Measurements from ENCODE around the gene CPNE9. TPM values are rescaled to one million over a fixed set of nuclear protein-coding genes. Genes with fewer than 3 reads are reported as not detected.

CPNE9 gene
- total RNA-seq, 1 experiment from 2014 or later, result 3.5 TPM

GRCh38 chr3:9691636-9692035 is 12.0 kb upstream of the CPNE9 start:
- Histone ChIP-seq H3K79me2 (ENCODE audit: insufficient read depth, low read length) (no peaks in the 10 kb centered on the region), H3K27me3 (ENCODE audit: insufficient read depth, low read length) (no peaks in the 10 kb centered on the region), H3K56ac (ENCODE audit: insufficient read length, low read depth, low read length) (no peak overlapping the region), H4K91ac (ENCODE audit: insufficient read length, low read depth, low read length) (no peak overlapping the region), H3K27ac (ENCODE audit: insufficient read length, low read depth, low read length) (no peak overlapping the region), H2AFZ (ENCODE audit: low read length) (no peak overlapping the region), H3K4me1 (ENCODE audit: insufficient read depth, low read length) (no peaks in the 10 kb centered on the region), H2BK5ac (ENCODE audit: insufficient read length, low read length) (no peak overlapping the region), H3T11ph (ENCODE audit: low read length) (no peak overlapping the region), H4K20me1 (ENCODE audit: control insufficient read depth, insufficient read depth, insufficient read length) (no peaks in the 10 kb centered on the region), H2BK120ac (ENCODE audit: low read depth, low read length, poor library complexity, severe bottlenecking) (no peak overlapping the region), H3K79me1 (ENCODE audit: insufficient read depth, low read depth, low read length, poor library complexity, severe bottlenecking) (no peaks in the 10 kb centered on the region), H2BK12ac (ENCODE audit: insufficient read length, low read depth, low read length) (no peak overlapping the region), H3K23me2 (ENCODE audit: insufficient read length, low read depth, low read length, poor library complexity, severe bottlenecking) (no peaks in the 10 kb centered on the region), H2BK15ac (ENCODE audit: low read depth, low read length) (no peak overlapping the region), H3K9me3 (ENCODE audit: control insufficient read depth, low read depth, low read length) (no peaks in the 10 kb centered on the region), H2AK5ac (ENCODE audit: insufficient read length, low read length) (no peak overlapping the region), H3K18ac (ENCODE audit: insufficient read length, low read depth, low read length) (no peak overlapping the region), H3K14ac (ENCODE audit: insufficient read depth, low read length) (no peak overlapping the region), H3K9ac (ENCODE audit: extremely low read depth, insufficient read length, low read length) (no peak overlapping the region), H4K5ac (ENCODE audit: insufficient read length, low read depth, low read length) (no peak overlapping the region), H3K23ac (ENCODE audit: insufficient read length, low read depth, low read length) (no peak overlapping the region), H3K4me2 (ENCODE audit: insufficient read depth, insufficient read length, low read length) (no peak overlapping the region), H2BK20ac (ENCODE audit: low read depth, low read length, poor library complexity, severe bottlenecking) (no peak overlapping the region), H3K4ac (ENCODE audit: low read depth, low read length) (no peak overlapping the region), H4K8ac (replicated peaks; ENCODE audit: insufficient read length, low read depth, low read length) (no peak overlapping the region)
- Mint-ChIP-seq H3K4me1 (no peaks in the 10 kb centered on the region; a peak in 1 of 4 replicates), H3K4me3 (no peak overlapping the region), H3K27ac (no peak overlapping the region), H3K9me3 (no peaks in the 10 kb centered on the region), H3K36me3 (ENCODE audit: insufficient read depth in 1 of 3, low read depth in 3 of 3) (peaks cover 5 to 49% (median 20%) of the 10 kb centered on the region in 3 experiments; a peak in 6 of 7 replicates), H3K27me3 (ENCODE audit: low read depth) (no peaks in the 10 kb centered on the region; the same call in 1 of the 2 replicates)
- no CpG with 5 or more reads among the region's 2 CpGs for WGBS (ENCODE audit: extremely low coverage, insufficient read length, low lambda C conversion rate)
- TF ChIP-seq CTCF (conservative IDR thresholded peaks at IDR 0.05), result no peak
- no peak for DNase-seq

All from H9 (cell line).